HEK293T (cell line): ENCODE measurements around the gene KRT84.

Source experiments
- CTCF ChIA-PET: fragments of 350-600 bp; formaldehyde crosslinking; extraction: SDS; loops from one replicate; lab custom pipeline; 2021; ENCODE audit warnings: antibody characterized with exemption, inconsistent platforms; lab: Yijun Ruan, JAX
- POLR2A ChIA-PET: fragments of 350-600 bp; formaldehyde crosslinking; extraction: SDS; loops from one replicate; lab custom pipeline; 2020; ENCODE audit warnings: antibody characterized with exemption, inconsistent platforms; lab: Yijun Ruan, JAX
- DNase-seq: peaks from one replicate; pipeline ENCODE4 v3.0.0; 2012; ENCODE audit warnings: mixed read lengths; ENCODE audit errors: extremely low spot score
- ARNT ChIP-seq: fragments of 450-650 bp; IDR thresholded peaks from 2 replicates; pipeline ENCODE4 v1.6.1; 2017; ENCODE audit warnings: mild to moderate bottlenecking
- BHLHE40 ChIP-seq: fragments of 450-650 bp; IDR thresholded peaks from 2 replicates; pipeline ENCODE4 v1.6.1; 2016; ENCODE audit warnings: mild to moderate bottlenecking, moderate library complexity, borderline replicate concordance
- CTBP1 ChIP-seq: fragments of 450-650 bp; IDR thresholded peaks from 2 replicates; pipeline ENCODE4 v1.6.1; 2016; ENCODE audit warnings: borderline replicate concordance
- ELF4 ChIP-seq: fragments of 450-650 bp; IDR thresholded peaks from 2 replicates; pipeline ENCODE4 v1.6.1; 2017; ENCODE audit warnings: antibody characterized with exemption
- FOXA1 ChIP-seq: fragments of 450-650 bp; IDR thresholded peaks from 2 replicates; pipeline ENCODE4 v1.6.1; 2016; ENCODE audit warnings: mild to moderate bottlenecking
- FOXK2 ChIP-seq: fragments of 450-650 bp; IDR thresholded peaks from 2 replicates; pipeline ENCODE4 v1.6.1; 2016; ENCODE audit warnings: mild to moderate bottlenecking
- FOXM1 ChIP-seq: fragments of 450-650 bp; IDR thresholded peaks from 2 replicates; pipeline ENCODE4 v1.6.1; 2017; ENCODE audit warnings: mild to moderate bottlenecking, borderline replicate concordance
- HDGF ChIP-seq: fragments of 450-650 bp; IDR thresholded peaks from 2 replicates; pipeline ENCODE4 v1.6.1; 2017; ENCODE audit warnings: antibody characterized with exemption, borderline replicate concordance
- L3MBTL2 ChIP-seq: fragments of 450-650 bp; conservative IDR thresholded peaks from 2 replicates; pipeline ENCODE4 v1.6.1; 2016; ENCODE audit warnings: mild to moderate bottlenecking
- LEF1 ChIP-seq: fragments of 450-650 bp; IDR thresholded peaks from 2 replicates; pipeline ENCODE4 v1.6.1; 2017; ENCODE audit warnings: mild to moderate bottlenecking, borderline replicate concordance
- NFRKB ChIP-seq: fragments of 450-650 bp; IDR thresholded peaks from 2 replicates; pipeline ENCODE4 v1.6.1; 2016; ENCODE audit warnings: mild to moderate bottlenecking, moderate library complexity
- SP1 ChIP-seq: fragments of 450-650 bp; IDR thresholded peaks from 2 replicates; pipeline ENCODE4 v1.6.1; 2017
- SUZ12 ChIP-seq: fragments of 450-650 bp; IDR thresholded peaks from 2 replicates; pipeline ENCODE4 v1.6.1; 2016; ENCODE audit warnings: mild to moderate bottlenecking
- TARDBP ChIP-seq: fragments of 450-650 bp; IDR thresholded peaks from 2 replicates; pipeline ENCODE4 v1.6.1; 2016
- ZNF384 ChIP-seq: fragments of 450-650 bp; IDR thresholded peaks from 2 replicates; pipeline ENCODE4 v1.6.1; 2016
- TF ChIP-seq, protein P1 (sequence below): fragments of 450-650 bp; IDR thresholded peaks from 2 replicates; pipeline ENCODE4 v1.6.1; 2016

KRT84 gene

DNA sequence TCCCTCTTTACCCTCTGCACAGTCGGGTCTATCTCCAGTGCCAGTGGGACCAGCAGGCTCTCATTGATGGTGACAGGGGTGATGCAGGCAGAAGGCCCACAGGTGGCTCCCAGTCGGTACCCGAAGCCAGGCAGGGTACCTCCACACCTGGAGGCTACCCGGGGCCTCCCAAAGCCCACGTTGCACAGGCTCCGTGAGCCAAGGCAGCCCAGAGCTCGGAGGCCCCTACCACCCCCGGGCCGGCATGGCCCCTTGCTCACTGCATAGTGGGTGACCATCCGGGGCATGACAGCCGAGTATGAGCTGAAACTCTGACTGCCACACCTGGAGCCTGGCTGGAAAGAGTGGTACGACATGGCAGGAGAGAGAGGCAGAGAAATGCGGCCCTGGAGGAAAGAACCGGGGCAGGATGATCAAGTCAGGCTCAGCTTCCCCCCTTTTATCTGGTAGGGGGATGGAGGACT lies 20.5 kb upstream of the KRT84 start, which contains the start of gene KRT82:
Gene KRT82, minus strand, starts transcription at position 414 of the 464 bp plus-strand sequence. Its CDS starts 58 bp downstream, at position 356.
- no peak for DNase-seq
- TF ChIP-seq SP1 = no peak
- no peak for TF ChIP-seq ZNF384
- TF ChIP-seq, protein P1, sequence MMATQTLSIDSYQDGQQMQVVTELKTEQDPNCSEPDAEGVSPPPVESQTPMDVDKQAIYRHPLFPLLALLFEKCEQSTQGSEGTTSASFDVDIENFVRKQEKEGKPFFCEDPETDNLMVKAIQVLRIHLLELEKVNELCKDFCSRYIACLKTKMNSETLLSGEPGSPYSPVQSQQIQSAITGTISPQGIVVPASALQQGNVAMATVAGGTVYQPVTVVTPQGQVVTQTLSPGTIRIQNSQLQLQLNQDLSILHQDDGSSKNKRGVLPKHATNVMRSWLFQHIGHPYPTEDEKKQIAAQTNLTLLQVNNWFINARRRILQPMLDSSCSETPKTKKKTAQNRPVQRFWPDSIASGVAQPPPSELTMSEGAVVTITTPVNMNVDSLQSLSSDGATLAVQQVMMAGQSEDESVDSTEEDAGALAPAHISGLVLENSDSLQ = no peak
- no peak for TF ChIP-seq FOXM1
- no peak for TF ChIP-seq SUZ12
- no peak for TF ChIP-seq CTBP1
- no peak for TF ChIP-seq ARNT
- TF ChIP-seq L3MBTL2 = no peak
- TF ChIP-seq NFRKB = no peak
- no peak for TF ChIP-seq HDGF
- TF ChIP-seq FOXK2 = no peak
- TF ChIP-seq LEF1 = no peak
- TF ChIP-seq ELF4 = no peak
- TF ChIP-seq TARDBP = no peak
- CTCF ChIA-PET = no interaction called here
- POLR2A ChIA-PET = no interaction called here

DNA sequence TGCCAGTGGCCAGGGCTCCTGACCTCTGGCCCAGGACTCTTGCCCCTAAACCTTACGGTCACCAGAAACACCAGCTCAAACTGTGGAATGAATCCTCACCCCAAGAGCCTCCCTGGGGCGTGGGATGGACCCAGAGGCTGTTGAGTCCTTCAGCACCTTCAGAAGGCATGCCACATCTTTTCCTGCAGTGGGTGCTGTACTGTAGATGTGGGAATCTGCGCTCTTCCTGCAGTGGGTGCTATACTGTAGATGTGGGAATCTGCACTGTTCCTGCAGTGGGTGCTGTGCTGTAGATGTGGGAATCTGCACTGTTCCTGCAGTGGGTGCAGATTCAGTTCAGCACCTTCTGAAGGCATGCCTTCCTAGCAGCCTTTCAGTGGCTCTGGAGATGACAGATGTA lies 19.5 kb upstream of the KRT84 start:
- no peak for TF ChIP-seq NFRKB
- no peak for TF ChIP-seq HDGF
- DNase-seq = no peak
- CTCF ChIA-PET = no interaction called here
- POLR2A ChIA-PET = no interaction called here

DNA sequence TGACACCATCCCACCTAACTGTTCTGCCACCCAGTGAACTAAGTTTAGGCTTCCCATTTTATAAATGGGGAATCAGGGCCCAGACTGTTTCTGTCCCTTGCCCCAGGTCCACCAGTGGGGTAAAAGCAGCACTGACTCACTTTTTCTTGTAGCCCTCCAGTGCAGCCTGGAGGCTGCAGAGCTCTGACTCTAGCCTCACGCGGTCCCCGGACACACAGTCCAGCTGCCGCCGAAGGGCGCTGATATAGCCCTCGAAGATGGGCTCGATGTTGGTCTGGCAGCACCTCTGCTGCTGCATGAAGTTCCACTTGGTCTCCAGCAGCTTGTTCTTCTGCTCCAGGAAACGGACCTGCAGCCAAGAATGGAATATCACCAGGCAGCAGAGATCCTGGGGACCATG lies 18.1 kb upstream of the KRT84 start:
- DNase-seq = no peak
- TF ChIP-seq CTBP1 (no peak), LEF1 (no peak), SUZ12 (no peak), FOXK2 (no peak), ELF4 (no peak), SP1 (no peak), FOXA1 (no peak), NFRKB (no peak), L3MBTL2 (no peak), FOXM1 (no peak), TARDBP (no peak), ARNT (no peak), BHLHE40 (no peak), HDGF (no peak), ZNF384 (no peak)
- TF ChIP-seq, protein P1 = no peak
- CTCF ChIA-PET = no interaction called here
- POLR2A ChIA-PET = no interaction called here

DNA sequence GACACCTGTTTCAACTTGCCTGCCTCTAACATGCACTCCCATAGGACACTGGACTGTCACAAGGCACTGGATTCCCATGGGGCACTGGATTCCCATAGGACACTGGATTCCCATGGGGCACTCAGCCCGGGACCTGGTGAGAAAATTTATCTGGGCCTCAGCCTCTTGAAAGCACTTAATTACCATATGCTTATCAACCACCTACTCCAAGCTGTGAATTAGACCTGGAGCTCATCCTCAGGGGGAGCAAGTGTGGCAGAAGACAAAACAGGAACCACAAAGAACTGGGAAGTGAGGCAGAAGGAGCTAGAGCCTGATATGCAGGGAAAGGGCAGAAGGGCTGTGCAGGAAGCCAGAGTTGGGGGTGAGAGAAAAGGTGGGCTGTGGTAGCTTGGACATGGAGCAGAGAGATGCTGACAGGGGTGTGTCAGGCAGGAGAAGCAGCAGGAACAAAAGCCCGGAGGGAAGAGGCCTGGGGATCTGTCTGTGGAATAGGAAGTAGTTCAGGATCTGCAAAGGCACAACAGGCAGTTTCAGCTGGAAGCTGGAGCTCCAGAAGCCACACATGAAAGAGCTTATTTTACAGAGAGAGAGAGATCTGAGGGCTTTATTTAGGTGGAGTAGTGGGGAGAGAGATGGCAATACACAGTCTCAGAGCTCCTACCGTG lies 17.6 kb upstream of the KRT84 start:
- ChIA-PET POLR2A (no interaction called here), CTCF (no interaction called here)
- TF ChIP-seq HDGF (no peak), NFRKB (no peak), FOXK2 (no peak), SP1 (no peak), LEF1 (no peak), ZNF384 (no peak), SUZ12 (no peak), FOXA1 (no peak), FOXM1 (no peak), CTBP1 (no peak), ELF4 (no peak), BHLHE40 (no peak), ARNT (no peak), TARDBP (no peak)
- TF ChIP-seq, protein P1 = no peak
- no peak for DNase-seq

DNA sequence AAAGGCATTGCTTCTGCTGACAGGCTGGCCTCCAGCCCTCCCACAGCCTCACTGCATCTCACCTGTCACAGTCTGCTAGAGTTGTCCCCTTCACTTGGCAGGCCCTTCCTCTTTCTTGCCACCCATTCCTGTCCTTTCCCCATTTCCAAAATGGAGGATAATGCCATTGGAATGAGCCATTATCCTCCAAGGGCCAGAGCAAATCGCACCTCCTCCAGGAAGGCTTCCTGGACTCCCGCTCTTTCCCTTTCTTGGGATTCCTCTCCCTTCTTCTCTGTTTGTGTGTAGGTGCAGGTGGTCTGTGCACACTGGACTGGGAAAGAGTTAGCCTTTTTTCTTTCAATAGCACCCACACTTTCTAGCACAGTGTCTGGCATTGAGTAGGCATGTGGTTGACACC lies 16.9 kb upstream of the KRT84 start:
- POLR2A ChIA-PET = no interaction called here
- DNase-seq = no peak
- CTCF ChIA-PET = no interaction called here
- no peak for TF ChIP-seq FOXK2
- no peak for TF ChIP-seq LEF1
- TF ChIP-seq NFRKB = no peak
- TF ChIP-seq L3MBTL2 = no peak
- TF ChIP-seq ARNT = no peak
- no peak for TF ChIP-seq SP1
- TF ChIP-seq BHLHE40 = no peak
- no peak for TF ChIP-seq FOXA1

DNA sequence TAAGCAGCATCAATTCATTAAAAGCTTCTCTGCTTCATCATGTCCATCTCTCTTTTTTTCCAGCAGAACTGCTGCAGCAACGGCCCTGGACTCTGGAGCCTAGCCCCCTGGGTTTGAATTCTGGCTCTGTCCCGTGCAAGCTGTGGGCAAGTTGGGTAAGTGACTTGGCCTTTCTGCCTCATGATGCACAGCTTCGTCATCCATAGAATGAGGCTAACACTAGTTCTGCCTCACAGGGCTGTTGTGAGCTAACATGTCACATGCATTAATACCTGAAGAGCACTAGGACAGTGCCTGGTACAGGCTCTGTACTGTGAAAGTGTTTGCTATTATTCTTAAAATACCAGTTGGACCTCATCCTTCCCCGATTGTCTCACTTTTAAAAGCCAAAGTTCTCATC lies 16.5 kb upstream of the KRT84 start:
- no peak for DNase-seq
- ChIA-PET POLR2A (no interaction called here), CTCF (no interaction called here)
- TF ChIP-seq NFRKB = no peak
- TF ChIP-seq, protein P1 = no peak
- no peak for TF ChIP-seq L3MBTL2
- TF ChIP-seq SUZ12 = no peak
- TF ChIP-seq FOXK2 = no peak
- no peak for TF ChIP-seq TARDBP
- TF ChIP-seq ZNF384 = no peak
